ENCODE results near the gene KDM1B.

KDM1B gene

DNA sequence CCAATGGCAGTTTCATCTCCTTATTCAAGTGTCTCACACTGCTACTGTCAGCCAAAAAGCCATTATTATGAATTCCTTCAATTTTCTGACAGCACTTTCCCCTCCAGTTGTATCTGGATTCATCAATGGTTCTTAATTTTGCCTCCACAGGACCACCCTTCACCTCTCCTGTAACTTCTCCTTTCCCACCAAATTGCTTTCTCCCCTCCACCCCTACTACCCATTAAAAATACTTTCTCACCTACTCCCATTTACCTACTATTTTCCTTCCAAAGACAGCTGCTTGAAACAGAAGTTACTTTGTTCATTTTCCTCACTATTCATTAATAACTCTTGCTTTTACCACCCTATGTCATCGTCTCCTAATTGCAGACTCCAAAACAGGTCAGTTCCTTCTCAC lies 79.3 kb downstream of the KDM1B start:
- no peak for DNase-seq (ENCODE audit: low spot score)

DNA sequence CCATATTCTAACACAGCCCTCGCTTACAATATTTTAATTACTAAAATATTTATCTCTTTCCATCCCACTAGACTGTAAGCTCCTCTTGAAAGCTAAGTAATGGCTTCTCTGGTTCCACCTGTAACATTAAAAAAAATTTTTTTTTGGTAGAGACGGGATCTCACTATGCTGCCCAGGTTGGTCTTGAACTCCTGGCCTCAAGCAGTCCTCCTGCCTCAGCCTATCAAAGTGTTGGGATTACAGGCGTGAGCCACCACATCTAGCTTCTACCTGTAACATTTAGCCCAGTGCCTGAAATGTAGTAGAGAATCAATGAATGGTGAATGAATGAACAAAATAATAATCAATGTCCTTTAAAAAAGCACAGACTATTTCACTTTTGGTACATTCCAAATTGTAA lies 80.3 kb downstream of the KDM1B start:
- DNase-seq (ENCODE audit: low spot score), result no peak

DNA sequence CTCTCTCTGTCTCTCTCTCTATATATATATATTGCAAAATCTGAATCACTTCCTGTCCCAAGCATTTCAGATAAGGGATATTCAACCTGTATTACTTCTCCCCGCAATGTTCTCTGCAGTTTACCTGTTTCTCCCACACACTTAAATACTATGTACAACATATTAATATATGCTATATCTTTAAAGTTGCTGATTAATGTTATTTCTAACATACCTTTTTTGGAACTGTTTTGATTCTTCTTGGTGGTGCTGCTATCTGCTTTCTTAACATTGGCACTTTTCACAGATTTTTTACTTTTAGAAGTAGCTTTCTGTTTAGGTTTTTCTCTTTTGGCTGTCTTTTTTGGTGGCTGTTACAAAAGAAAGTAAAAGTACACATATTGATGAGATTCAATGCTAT lies 81.9 kb downstream of the KDM1B start:
- DNase-seq (ENCODE audit: low spot score), result no peak

DNA sequence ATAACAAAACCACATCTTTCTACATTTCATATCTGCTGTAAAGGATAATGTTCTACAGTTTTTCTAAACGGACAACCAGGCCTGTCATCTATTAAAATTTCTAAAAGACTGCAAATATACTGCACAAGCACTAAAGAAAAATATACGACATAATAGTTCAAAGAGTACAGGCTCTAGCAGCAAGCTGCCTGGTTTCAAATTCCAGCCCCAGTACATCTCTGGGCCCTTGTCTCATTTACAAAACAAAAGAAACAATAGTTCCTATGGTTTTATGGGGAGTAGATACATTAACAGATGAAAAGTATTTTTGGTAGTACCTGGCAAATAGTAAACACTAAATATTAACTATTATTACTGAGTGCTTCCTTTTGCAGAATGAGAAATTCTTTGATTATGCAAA lies 85.0 kb downstream of the KDM1B start:
- no peak for DNase-seq (ENCODE audit: low spot score)

DNA sequence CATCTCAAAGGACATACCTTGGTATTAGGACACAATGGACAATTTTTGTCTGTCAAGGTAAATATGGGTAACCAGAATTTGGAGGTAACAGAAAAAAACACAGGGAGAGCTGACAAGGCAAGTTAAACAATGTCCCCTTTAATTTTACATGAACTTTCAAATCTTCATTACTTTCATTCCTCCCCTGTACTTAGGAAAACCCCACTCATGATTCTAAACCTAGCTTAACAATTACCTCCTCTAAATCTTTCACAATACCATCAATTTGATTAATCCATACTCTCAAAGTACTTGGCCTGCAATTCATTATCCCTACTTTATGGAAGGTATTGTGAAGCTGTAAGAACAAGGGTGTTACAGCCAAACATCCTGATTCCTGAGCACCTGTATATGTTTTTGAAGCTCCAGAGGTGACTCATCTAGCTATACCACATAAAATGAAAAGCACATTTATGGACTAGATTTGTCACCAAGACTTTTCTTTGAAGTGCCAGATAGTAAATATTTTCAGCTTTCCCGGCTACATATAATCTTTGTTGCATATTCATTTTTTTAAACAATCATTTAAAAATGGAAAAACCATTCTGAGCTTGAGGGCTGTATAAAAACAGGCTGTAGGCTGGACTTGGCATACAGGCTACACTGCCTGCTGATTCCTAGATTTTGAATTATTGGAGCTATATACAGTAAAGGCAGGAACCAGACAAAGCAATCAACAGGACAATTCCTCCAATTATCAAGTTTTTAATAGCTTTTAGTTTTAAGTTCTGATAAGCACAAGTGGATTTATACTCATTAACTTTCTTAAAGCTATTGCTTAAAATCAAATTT lies 86.2 kb downstream of the KDM1B start:
- DNase-seq (ENCODE audit: low spot score), result no peak

DNA sequence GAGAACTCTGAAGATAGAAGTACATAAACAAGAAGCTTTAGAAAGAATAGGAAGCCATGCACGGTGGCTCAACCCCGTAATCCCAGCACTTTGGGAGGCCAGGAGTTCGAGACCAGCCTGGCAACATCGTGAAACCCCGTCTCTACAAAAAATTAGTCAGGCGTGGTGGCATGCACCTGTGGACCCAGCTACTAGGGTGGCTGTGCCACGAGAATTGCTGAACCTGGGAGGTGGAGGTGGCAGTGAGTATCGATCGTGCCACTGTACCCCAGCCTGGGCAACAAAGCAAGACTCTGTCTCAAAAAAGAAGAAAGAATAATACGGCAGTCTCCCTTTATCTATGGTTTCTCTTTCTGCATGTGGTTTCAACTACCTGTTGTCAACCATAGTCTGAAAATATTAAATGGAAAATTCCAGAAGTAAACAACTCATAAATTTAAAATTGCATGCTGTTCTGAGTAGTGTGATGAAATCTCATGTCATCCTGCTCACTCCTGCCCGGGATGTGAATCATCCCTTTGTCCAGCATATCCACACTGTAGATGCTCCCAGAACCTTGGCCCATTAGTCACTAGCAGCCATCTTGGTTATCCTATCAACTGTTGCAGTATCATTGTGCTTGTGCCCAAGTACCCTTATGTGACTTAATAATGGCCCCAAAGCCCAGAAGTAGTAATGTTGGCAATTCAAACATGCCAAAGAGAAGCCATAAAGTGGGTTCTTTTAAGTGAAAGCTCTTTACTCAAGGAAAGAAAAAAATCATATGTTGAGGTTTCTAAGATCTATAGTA lies 87.0 kb downstream of the KDM1B start:
- DNase-seq (ENCODE audit: low spot score), result no peak

DNA sequence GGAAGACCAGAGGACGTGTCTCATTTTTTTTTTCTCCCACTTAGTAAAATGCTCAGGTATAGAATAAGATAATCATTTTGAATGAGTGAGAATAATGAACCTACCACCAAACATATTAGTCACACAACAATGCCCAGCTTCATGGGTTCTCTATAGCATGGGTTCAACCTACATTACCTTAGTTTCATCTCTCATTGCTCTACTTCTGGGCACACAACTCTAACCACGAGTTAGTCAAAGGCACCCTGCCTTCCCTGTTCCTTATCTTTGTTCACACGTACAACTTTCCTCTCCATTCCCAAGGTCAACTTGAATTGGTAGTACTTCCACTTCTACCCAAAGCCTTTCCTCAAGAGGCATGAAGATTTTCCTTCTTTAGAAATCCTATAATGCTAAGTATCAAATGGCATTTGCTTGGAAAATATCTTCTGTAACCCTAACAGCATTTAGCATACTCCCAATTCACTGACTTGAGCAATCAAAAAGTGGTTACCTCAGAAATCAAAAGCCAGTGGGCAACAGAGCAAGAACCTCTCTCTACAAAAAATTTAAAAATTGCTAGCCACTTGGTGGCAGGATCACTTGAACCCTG lies 88.2 kb downstream of the KDM1B start:
- DNase-seq (ENCODE audit: low spot score), result no peak

DNA sequence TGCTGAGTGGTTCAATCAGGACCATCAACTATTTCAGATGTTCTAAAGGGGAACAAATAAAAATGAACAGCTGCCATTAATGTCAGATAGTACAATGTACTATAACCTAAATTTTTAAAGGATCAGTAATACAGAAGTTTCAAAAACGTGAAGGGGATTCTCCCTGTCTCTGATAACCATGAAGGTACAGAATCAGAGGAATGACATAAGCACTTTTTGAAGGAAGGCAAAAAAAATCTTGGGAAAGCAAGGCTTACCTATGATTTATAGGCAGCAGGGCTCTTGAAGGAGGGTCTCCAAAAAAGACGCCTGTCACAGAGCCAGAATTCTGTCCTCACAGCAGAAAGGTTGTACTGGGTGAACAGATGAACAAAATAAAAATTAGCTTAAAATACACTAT lies 89.0 kb downstream of the KDM1B start:
- DNase-seq (ENCODE audit: low spot score), result no peak

DNA sequence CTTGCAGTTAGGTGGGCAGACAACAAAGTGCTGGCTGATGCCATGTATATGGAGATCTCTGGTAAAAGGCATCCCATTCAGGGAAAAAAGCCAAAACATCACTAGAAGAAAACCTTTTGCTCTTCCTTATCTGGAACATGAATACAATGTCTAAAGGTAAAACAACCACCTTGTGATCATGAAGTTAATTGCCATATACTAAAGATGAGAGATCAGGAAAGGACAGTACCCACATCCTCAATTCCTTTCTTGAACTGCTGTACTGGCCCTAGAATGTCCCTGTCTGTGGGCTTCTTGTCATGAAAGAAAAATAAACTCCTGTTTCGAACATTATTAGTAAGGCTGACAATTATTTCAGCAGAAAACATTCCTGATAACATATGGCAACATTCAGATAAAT lies 89.9 kb downstream of the KDM1B start:
- DNase-seq (ENCODE audit: low spot score), result no peak

DNA sequence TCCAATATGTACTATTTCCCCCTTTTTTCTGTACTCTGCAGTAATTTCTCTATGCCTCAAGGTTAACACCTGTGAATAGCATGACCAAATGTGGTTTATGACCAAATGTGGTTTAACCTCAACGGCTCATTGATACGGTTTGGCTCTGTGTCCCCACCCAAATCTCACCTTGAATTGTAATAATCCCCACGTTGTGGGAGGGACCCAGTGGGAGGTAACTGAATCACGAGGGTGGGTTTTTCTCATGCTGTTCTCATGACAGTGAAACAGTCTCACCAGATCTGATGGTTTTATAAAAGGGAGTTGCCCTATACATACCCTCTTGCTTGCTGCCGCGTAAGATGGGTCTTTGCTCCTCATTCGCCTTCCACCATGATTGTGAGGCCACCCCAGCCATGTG lies 90.4 kb downstream of the KDM1B start:
- DNase-seq (ENCODE audit: low spot score), result no peak

DNA sequence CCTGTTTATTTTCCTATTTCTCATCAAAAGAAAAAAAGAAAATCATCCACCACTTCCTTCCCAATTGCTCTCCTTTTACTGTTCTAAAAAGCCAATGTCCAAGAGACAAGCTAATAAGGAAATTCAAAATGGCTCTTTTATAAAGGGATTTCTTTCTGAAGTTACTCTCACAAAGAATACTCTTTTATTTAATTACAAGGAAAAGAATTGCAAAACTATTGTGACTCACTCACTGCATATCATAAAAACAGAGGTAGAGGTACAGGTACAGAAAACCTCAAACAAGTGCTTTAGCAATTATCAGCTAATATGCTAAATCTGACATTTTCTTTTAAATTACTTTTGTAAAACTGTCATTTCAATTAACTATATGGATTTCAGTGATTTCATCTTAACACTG lies 91.0 kb downstream of the KDM1B start:
- DNase-seq (ENCODE audit: low spot score), result no peak

DNA sequence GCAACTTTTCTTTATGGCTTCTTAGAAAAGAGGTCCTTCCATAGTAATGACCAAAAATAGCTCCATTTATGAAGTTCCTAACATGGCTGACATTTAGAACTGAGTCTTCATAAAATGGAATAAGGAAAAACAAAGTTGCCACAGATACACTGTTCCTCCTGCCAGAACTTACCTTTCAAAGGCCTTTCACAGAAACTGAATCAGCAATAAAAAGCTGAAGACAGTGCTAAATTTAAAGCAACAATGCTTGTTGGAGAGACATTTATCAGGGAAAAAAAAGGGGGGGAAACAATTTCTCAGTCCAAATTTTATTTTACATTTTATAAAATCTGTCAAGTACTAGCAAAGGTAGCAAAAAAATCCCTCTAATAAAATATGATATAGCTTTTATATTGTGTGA lies 91.8 kb downstream of the KDM1B start:
- no peak for DNase-seq (ENCODE audit: low spot score)

DNA sequence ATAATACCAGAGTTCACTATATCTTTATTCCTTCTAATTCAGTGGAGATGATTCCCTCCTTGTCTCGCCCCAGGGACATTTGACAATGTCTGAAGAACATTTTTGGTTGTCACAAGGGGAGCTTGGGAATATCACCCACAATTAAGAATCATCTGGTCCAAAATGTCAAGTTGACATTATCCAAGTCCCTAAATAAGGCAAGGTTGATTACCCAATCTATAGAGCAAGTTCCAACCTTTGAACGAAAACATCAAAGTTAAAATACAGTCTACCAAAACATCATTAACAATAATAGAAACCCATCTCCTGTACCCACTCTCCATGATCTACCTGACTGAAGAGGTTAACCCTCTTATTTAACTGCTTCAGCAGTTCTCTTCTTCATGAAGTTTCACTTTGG lies 93.5 kb downstream of the KDM1B start:
- no peak for DNase-seq (ENCODE audit: low spot score)

DNA sequence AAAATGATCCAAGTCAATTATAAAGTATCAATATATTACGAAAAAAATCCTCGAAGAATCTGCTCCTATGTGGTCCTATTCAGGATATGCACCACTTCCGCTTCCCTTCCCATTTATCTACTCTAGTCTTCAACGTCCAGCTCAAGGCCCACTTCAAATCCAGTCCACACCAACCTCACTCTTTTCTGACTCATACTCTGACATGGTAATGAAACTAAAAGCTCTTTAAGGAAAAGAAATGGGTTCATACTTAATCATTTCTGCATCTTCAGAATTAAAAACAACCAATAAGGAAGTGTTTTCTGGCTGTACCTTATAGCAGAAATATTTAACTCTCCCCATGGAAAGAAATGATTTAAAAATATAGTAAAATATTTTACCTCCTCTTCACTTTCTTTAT lies 94.0 kb downstream of the KDM1B start:
- no peak for DNase-seq (ENCODE audit: low spot score)

DNA sequence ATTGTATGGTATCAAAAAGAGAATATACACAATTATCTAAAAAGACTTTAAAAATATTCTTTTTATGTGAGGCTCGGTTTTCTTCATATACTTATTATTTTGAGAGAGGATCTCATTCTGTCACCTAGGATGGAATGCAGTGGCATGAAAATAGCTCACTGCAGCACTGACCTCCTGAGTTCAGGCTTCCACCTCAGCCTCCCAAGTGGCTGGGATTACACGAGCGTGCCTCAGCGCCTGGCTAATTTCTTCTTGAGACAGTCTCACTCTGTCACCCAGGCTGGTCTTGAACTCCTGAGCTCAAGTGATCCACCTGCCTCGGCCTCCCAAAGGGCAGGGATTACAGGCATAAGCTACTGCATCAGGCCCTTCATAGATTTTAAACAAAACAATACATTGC lies 98.4 kb downstream of the KDM1B start:
- DNase-seq (ENCODE audit: low spot score), result no peak

DNA sequence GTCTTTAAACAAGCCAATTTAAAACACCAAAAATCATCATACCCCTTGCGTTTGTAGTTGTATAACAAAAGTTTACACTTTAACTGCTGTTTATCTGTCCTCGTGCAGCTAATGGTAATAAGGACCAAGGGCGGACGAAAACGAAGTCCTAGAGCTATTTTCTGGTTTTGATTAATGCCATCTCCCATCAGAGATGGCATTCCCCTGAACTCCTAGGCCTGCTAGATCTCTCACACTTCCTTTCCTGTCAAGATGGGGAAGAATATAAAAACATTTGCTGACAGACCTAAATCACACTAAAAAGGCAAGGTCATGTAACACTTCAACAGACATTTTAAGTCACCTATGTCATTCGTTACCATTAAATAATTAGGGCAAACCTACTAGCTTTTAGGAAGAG lies 99.6 kb downstream of the KDM1B start:
- no peak for DNase-seq (ENCODE audit: low spot score)

DNA sequence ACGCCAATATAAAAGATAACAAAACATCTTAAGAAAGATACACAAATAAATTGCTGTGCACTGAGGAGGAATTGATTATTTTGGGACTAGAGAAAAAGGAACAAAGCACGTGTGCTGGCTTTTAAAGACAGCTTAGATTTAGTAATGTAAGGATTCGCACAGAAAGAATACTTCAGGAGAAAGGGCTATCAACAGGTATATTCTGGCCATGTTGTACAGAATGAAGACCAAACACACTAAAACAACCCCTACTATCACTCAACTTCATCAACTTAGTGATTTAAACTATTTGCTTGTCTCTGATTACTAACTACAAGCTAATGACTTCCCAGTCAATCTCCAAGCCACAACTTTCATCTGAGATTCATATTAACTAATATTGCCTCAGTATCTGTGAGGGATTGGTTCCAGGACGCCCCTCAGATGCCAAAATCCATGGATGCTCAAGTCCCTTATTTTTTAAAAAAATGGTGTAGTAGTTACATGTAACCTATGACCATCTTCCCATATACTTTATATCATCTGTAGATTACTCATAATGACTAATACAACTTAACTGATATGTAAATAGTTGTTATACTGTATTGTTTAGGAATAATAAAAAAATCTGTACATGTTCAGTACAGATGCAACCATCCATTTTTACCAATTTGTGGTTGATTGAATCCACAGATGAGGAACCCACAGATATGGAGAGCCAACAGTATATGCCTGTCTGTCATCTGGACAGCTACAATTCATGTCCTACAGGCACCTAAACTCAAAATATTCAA lies 104.6 kb downstream of the KDM1B start:
- no peak for DNase-seq (ENCODE audit: low spot score)

DNA sequence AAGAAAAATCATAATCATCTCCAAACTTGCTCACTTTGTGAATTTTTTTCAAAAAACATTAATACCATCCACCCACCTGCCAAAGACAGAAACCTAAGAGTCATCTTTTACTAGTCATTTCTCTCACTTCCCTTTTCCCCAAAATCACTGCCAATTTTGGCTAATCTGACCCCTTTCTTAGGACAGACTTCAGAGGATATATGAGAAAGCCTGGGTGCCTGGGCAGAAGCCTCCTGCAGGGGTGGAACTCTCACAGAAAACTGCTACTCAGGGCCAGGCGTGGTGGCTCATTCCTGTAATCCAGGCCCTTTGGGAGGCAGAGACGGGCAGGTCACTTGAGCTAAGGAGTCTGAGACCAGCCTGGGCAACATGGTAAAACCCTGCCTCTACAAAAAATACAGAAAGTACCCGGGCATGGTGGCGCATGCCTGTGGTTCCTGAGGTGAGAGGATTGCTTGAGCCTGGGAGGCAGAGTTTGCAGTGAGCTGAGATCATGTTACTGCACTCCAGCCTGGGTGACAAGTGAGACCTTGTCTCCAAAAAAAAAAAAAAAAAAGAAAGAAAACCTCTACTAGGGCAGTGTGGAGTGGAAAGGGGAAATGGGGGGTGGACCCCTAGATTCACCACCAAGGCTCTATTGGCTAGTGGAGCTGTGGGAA lies 105.4 kb downstream of the KDM1B start:
- no peak for DNase-seq (ENCODE audit: low spot score)

DNA sequence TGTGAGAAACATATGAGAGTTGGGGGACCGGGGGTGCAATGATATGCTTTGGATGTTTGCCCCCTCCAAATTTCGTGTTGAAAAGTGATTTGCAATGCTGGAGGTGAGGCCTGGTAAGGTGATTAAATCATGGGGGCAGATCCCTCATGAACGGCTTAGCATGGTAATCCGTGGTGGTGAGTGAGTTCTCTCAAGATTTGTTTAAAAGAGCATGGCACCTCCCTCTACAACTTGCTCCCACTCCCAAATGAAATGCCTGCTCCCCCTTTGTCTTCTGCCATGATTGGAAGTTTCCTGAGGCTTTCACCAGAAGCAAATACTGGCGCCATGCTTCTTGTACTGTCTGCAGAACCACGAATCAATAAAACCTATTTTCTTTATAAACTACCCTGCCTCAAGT lies 106.7 kb downstream of the KDM1B start:
- no peak for DNase-seq (ENCODE audit: low spot score)

DNA sequence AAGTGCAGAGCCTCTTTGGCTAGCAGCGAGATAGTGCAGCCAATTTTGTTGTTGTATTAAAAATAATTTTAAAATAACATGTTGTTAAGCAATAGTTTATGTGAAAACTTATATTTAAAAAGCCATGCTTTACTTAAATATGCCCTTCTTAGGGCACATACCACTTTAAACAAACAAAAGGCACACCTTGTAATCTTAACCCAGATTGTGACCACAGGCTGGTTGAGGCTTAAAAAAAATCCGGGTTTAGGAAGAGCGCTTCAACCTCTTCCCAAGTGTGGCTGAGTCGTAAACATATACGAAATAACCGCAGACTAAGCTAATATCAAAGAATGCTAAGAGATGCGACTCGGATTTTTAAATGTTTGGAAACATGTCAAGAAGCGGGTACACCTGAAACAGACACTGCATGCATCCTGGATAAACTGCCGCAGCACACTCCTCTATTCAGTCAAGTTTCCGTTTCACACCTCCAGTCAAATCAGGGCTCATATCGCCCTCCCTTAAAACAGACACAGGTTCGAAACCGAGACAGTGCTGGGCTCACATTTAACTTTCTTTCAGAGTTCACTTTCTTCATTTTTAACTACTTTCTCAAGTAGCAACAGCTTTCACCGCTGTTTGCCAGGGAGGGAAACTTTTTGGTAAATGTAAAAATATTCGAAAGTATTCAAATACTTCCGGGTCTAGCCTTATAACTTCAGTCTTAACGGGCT lies 107.6 kb downstream of the KDM1B start:
- DNase-seq (ENCODE audit: low spot score), result no peak
